ENCODE measurements around the gene MBD3L5.
A peak's percentile ranks its signal among the peaks of the same experiment; 100 is the strongest.
"Not testable (repeated sequence)": the region's sequence is repeated elsewhere in the genome, so short reads cannot be mapped to it uniquely, and the experiment has no call there.

The MBD3L5 gene

GRCh38 chr19:7054635-7055368 lies 24.4 kb downstream of the MBD3L5 start:
- not testable (repeated sequence) for DNase-seq

GRCh38 chr19:7055679-7056078 lies 25.3 kb downstream of the MBD3L5 start:
- not testable (repeated sequence) for DNase-seq

- DNase-seq: not testable (repeated sequence)
Measured at GRCh38 chr19:7056371-7056770, 26.0 kb downstream of the MBD3L5 start.

GRCh38 chr19:7058576-7058975 lies 28.2 kb downstream of the MBD3L5 start, which contains the start of gene MBD3L3:
Gene MBD3L3 (minus strand): TSS chr19:7058676. CDS start chr19:7058605, 71 bp downstream.
- DNase-seq: not testable (repeated sequence)

- DNase-seq: not testable (repeated sequence)
Measured at GRCh38 chr19:7059977-7060376, 29.6 kb downstream of the MBD3L5 start.

- DNase-seq: no peak
Measured at GRCh38 chr19:7063339-7063738, 33.0 kb downstream of the MBD3L5 start.

GRCh38 chr19:7063764-7064418 lies 33.5 kb downstream of the MBD3L5 start:
- DNase-seq: no peak

GRCh38 chr19:7067122-7067521 lies 36.7 kb downstream of the MBD3L5 start:
- DNase-seq: not testable (repeated sequence)

- DNase-seq: no peak
Measured at GRCh38 chr19:7067716-7068115, 37.3 kb downstream of the MBD3L5 start.

- DNase-seq: no peak
Measured at GRCh38 chr19:7068599-7068998, 38.2 kb downstream of the MBD3L5 start.

- DNase-seq: peak; percentile 99
Measured at GRCh38 chr19:7069042-7069903, 38.9 kb downstream of the MBD3L5 start, which contains the start of gene ZNF557. Gene ZNF557 (plus strand): TSS chr19:7069703. CDS start chr19:7075075, 5,372 bp downstream.

GRCh38 chr19:7069904-7070226 lies 39.5 kb downstream of the MBD3L5 start:
- no peak for DNase-seq

- no peak for DNase-seq
Measured at GRCh38 chr19:7072541-7072940, 42.2 kb downstream of the MBD3L5 start.

GRCh38 chr19:7074705-7075282 lies 44.4 kb downstream of the MBD3L5 start:
- DNase-seq: no peak

GRCh38 chr19:7076151-7076550 lies 45.8 kb downstream of the MBD3L5 start:
- no peak for DNase-seq

GRCh38 chr19:7078008-7078407 lies 47.6 kb downstream of the MBD3L5 start:
- DNase-seq: no peak
